Endothelial cell of umbilical vein (primary cell): ENCODE measurements around the gene NELFB. TPM values are rescaled to one million over a fixed set of nuclear protein-coding genes. Genes with fewer than 3 reads are reported as not detected.

Source experiments
- BruUV-seq: library from RNA; stranded (reverse); fragments of 400-500 nt; replicated peaks from 2 replicates; lab custom pipeline; 2021; lab: Mats Ljungman, UMichigan
- CTCF ChIA-PET: fragments of 300-600, 350-600 bp; sonication (Branson Sonifier 250); formaldehyde crosslinking; loops from one replicate; lab custom pipeline; 2021; ENCODE audit warnings: antibody characterized with exemption, inconsistent platforms; lab: Charles Lee
- POLR2A ChIA-PET: fragments of 300-600, 350-600 bp; sonication (Branson Sonifier 250); formaldehyde crosslinking; loops from one replicate; lab custom pipeline; 2021; ENCODE audit warnings: antibody characterized with exemption, inconsistent platforms; lab: Charles Lee
- DNase-seq: peaks from one replicate; pipeline ENCODE4 v3.0.0-alpha.2; 2011; ENCODE audit warnings: low read depth, low spot score
- FAIRE-seq: peaks from 2 replicates; lab custom pipeline; 2011; peaks lifted over from hg19 to GRCh38; lab: Jason Lieb, UNC
- H2AFZ ChIP-seq: 2 replicates; pipeline ENCODE4 v1.6.0; 2012; ENCODE audit warnings: low read depth, low read length, control low read depth, inconsistent platforms
- H3K27ac ChIP-seq: 2 replicates; pipeline ENCODE4 v1.5.1; 2011; ENCODE audit warnings: low read depth, mild to moderate bottlenecking, control low read depth, low read length, moderate library complexity; ENCODE audit not compliant: insufficient read depth
- H3K27me3 ChIP-seq, 2 experiments: 2 replicates each; pipeline versions ENCODE4 v1.6.0 to v1.6.1; 2011; ENCODE audit warnings: low read length in 2 of 2, mixed read lengths in 1 of 2; ENCODE audit not compliant: control insufficient read depth in 2 of 2, insufficient read depth in 2 of 2
- H3K36me3 ChIP-seq, 2 experiments: 2 replicates in 1 of 2; 3 replicates in 1 of 2; pipeline ENCODE4 v1.5.1; 2011; ENCODE audit warnings: low read length in 2 of 2, mild to moderate bottlenecking in 1 of 2, moderate library complexity in 1 of 2; ENCODE audit not compliant: control insufficient read depth in 2 of 2, insufficient read depth in 2 of 2; ENCODE audit errors: extremely low read depth in 1 of 2
- H3K4me1 ChIP-seq: 3 replicates; pipeline ENCODE4 v1.5.1; 2011; ENCODE audit warnings: mild to moderate bottlenecking, low read length; ENCODE audit not compliant: control insufficient read depth, insufficient read depth; ENCODE audit errors: extremely low read depth
- H3K4me2 ChIP-seq: 2 replicates; pipeline ENCODE4 v1.6.1; 2011; ENCODE audit warnings: low read length, control low read depth, mixed read lengths; ENCODE audit not compliant: insufficient read depth
- H3K4me3 ChIP-seq, 3 experiments: fragments of 200-600 bp in 1 of 3; sonication (generic), shearing (Covaris generic) in 1 of 3; replicated peaks in 1 of 3; 2 replicates each; pipeline ENCODE4 v1.5.1; 2011 to 2016; ENCODE audit warnings: control low read depth in 3 of 3, low read length in 3 of 3, mild to moderate bottlenecking in 2 of 3, inconsistent platforms in 1 of 3, low read depth in 1 of 3, moderate library complexity in 1 of 3; ENCODE audit not compliant: insufficient read depth in 1 of 3
- H3K79me2 ChIP-seq: 2 replicates; pipeline ENCODE4 v1.6.0; 2012; ENCODE audit warnings: low read length, inconsistent platforms; ENCODE audit not compliant: control insufficient read depth, insufficient read depth
- H3K9ac ChIP-seq: replicated peaks from 2 replicates; pipeline ENCODE3; 2011; ENCODE audit warnings: low read length, control low read depth; ENCODE audit not compliant: insufficient read depth; ENCODE audit errors: extremely low read depth
- H3K9me1 ChIP-seq: replicated peaks from 3 replicates; pipeline ENCODE4 v1.6.0; 2011; ENCODE audit warnings: mild to moderate bottlenecking, low read length; ENCODE audit not compliant: control insufficient read depth, insufficient read depth; ENCODE audit errors: extremely low read depth
- H3K9me3 ChIP-seq: replicated peaks from 2 replicates; pipeline ENCODE4 v1.5.1; 2012; ENCODE audit warnings: low read length, inconsistent platforms; ENCODE audit not compliant: control insufficient read depth, insufficient read depth
- H4K20me1 ChIP-seq: replicated peaks from 2 replicates; pipeline ENCODE3; 2011; ENCODE audit warnings: mild to moderate bottlenecking, low read length; ENCODE audit not compliant: control insufficient read depth, insufficient read depth; ENCODE audit errors: extremely low read depth
- EZH2 ChIP-seq: IDR thresholded peaks from 2 replicates; pipeline ENCODE4 v1.6.1; 2012; ENCODE audit warnings: borderline replicate concordance, low read depth, mild to moderate bottlenecking, moderate library complexity, low read length, inconsistent platforms; ENCODE audit not compliant: severe bottlenecking
- FOS ChIP-seq: IDR thresholded peaks from 2 replicates; pipeline ENCODE4 v1.6.1; 2011; ENCODE audit warnings: mild to moderate bottlenecking, low read length, moderate library complexity, borderline replicate concordance; ENCODE audit not compliant: insufficient read depth
- GATA2 ChIP-seq: IDR thresholded peaks from 2 replicates; pipeline ENCODE4 v1.7.0; 2011; ENCODE audit warnings: low read depth, mild to moderate bottlenecking, moderate library complexity, mixed read lengths, low read length; ENCODE audit not compliant: insufficient read length, insufficient read depth
- JUN ChIP-seq: IDR thresholded peaks from 2 replicates; pipeline ENCODE4 v1.6.1; 2011; ENCODE audit warnings: borderline replicate concordance, low read depth; ENCODE audit not compliant: insufficient read length, insufficient read depth
- MYC ChIP-seq: IDR thresholded peaks from one replicate; pipeline ENCODE4 v1.6.1; 2011; ENCODE audit warnings: mild to moderate bottlenecking, low read depth, low read length
- POLR2A ChIP-seq: IDR thresholded peaks from 2 replicates; pipeline ENCODE4 v1.6.1; 2012; ENCODE audit warnings: low read depth, mild to moderate bottlenecking, control low read depth, low read length
- POLR2AphosphoS5 ChIP-seq: IDR thresholded peaks from 2 replicates; pipeline ENCODE4 v1.6.1; 2012; ENCODE audit warnings: low read depth, mild to moderate bottlenecking, control low read depth, low read length, moderate library complexity; ENCODE audit not compliant: insufficient read depth
- dilution Hi-C: fragments of 300-500 bp; cut with MboI; formaldehyde crosslinking; loops from one replicate; pipeline ENCODE4 v1.15.0; 2019; ENCODE audit warnings: low sequenced_read_pairs; ENCODE audit not compliant: extremely low pct_ligation_motif_present
- intact Hi-C: fragments of 100-400 bp; cut with micrococcal nuclease; formaldehyde crosslinking; loops from one replicate; pipeline ENCODE4 v1.10.0; 2022
- polyA plus RNA-seq, 4 experiments: library from polyadenylated mRNA; depleted of rRNA in 3 of 4; stranded (reverse) in 3 of 4; unstranded in 1 of 4; fragments of >200 nt; gene quantifications; 2 replicates each; pipeline versions ENCODE4 v1.2.1 to v1.2.3, GENCODE V29; 2011 to 2012; ENCODE audit warnings: missing spikeins in 1 of 4
- total RNA-seq: library from RNA; stranded (reverse); gene quantifications from 2 replicates; pipeline ENCODE4 v1.2.3, GENCODE V29; 2021
- TF ChIP-seq, protein P1 (sequence below): IDR thresholded peaks from 2 replicates; pipeline ENCODE4 v1.6.1; 2011; ENCODE audit not compliant: insufficient read depth, insufficient read length
- TF ChIP-seq, protein P2 (sequence below), 2 donors: IDR thresholded peaks; 1 replicate in 1 of 2; 2 replicates in 1 of 2; pipeline ENCODE4 v1.5.1; 2011; ENCODE audit warnings: low read length in 2 of 2, mild to moderate bottlenecking in 2 of 2, moderate library complexity in 2 of 2, control low read depth in 1 of 2, inconsistent platforms in 1 of 2, low read depth in 1 of 2; ENCODE audit not compliant: insufficient read depth in 1 of 2; ENCODE audit errors: extremely low read depth in 1 of 2

NELFB gene
- total and polyA plus RNA-seq, 2 donors (not counting 3 experiments of a cell fraction or from before 2014, with no cell fraction given) = 62.3 to 76.1 TPM

DNA sequence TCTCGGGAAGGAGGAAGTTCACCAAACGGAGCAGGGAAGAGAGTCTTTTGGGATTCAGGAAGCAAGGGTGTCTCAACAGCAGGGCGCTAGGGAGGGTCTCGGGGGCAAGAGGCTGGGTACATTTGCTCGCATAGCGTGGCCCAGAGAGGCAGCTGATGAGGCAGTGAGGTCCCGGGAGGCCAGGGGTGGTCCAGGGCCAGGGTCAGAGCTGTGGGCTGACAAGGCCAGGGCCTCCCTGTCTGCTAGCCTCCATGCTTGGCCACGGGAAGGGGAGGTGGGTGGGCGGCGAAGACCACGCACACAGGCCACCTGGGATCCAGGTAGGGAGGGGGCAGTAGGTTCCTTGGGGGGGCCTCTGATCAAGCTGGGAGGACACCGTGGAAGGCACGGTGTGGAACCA, 43.6 kb upstream of the NELFB start:
- no TSS peak for BruUV-seq
- Histone ChIP-seq H3K9ac (no peak overlapping the region), H3K27ac (no peak overlapping the region), H3K36me3 (peaks cover 0 to 7% of the 10 kb centered on the region in 2 experiments), H4K20me1 (no peaks in the 10 kb centered on the region), H3K4me2 (no peak overlapping the region), H3K79me2 (peaks cover 8% of the 10 kb centered on the region), H3K9me3 (no peaks in the 10 kb centered on the region), H3K4me1 (peaks cover 2% of the 10 kb centered on the region), H3K4me3 (no peak overlapping the region), H3K27me3 (no peaks in the 10 kb centered on the region), H3K9me1 (no peaks in the 10 kb centered on the region), H2AFZ (no peak overlapping the region)
- FAIRE-seq (no peak), DNase-seq (no peak)
- POLR2A ChIA-PET = no interaction called here
- dilution Hi-C loops = no loop called here
- intact Hi-C loops = no loop called here
- TF ChIP-seq, protein P1, sequence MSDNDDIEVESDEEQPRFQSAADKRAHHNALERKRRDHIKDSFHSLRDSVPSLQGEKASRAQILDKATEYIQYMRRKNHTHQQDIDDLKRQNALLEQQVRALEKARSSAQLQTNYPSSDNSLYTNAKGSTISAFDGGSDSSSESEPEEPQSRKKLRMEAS = no peak
- TF ChIP-seq, protein P2, sequence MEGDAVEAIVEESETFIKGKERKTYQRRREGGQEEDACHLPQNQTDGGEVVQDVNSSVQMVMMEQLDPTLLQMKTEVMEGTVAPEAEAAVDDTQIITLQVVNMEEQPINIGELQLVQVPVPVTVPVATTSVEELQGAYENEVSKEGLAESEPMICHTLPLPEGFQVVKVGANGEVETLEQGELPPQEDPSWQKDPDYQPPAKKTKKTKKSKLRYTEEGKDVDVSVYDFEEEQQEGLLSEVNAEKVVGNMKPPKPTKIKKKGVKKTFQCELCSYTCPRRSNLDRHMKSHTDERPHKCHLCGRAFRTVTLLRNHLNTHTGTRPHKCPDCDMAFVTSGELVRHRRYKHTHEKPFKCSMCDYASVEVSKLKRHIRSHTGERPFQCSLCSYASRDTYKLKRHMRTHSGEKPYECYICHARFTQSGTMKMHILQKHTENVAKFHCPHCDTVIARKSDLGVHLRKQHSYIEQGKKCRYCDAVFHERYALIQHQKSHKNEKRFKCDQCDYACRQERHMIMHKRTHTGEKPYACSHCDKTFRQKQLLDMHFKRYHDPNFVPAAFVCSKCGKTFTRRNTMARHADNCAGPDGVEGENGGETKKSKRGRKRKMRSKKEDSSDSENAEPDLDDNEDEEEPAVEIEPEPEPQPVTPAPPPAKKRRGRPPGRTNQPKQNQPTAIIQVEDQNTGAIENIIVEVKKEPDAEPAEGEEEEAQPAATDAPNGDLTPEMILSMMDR (IDR thresholded peaks at IDR 0.05; ENCODE audit: extremely low read depth in 1 of 2, insufficient read depth in 1 of 2, low read depth in 1 of 2, low read length in 2 of 2) = no peak
- TF ChIP-seq EZH2 (no peak), FOS (no peak), GATA2 (no peak), POLR2A (no peak), JUN (no peak), POLR2AphosphoS5 (no peak), MYC (no peak)
- CTCF ChIA-PET = interaction anchor here (1.1 kb wide), 1 partner anchor 23 kb away, joined by 3 read pairs; the partner anchor contains the start of genes ANAPC2 and SSNA1
